NCI-H2171 (cell line): ENCODE measurements around the gene TGM6.

Experiments used
- DNase-seq: peaks from one replicate; lab custom pipeline; 2025; lab: John Stamatoyannopoulos, UW

Gene TGM6

DNA sequence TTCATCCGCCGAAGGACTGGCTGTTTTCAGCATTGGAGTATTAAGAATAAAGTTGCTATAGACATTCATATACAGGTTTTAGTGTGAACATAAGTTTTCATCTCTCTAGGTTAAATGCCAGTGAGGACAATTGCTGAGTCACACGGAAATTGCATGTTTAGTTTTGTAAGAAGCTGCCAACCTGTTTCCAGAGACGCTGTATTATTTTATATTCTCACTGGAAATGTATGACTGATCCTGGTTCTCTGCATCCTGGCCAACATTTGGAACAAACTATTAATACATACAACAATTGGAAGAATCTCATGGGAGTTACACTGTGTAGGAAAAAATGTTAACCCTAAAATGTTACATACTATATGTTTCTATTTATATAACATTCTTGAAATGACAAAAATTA, 16.7 kb upstream of the TGM6 start:
- no peak for DNase-seq

DNA sequence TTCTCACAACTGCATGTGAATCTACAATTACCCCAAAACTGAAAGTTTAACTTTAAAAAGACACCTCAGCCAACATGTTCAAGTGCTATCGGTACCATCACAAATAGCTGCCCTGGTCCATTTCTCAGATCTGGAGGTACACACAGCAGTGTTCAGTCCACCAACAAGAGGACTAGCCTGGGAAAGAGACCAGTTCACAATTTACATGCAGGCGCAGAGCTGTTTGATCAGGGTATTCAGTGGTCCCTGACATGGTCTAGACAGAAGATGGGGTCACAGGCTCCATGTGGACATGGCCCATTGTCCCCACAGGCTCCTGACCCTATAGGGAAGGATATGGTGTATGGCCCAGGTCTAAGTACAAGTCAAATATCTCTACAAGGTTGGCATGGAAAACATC, 15.6 kb upstream of the TGM6 start:
- no peak for DNase-seq

- no peak for DNase-seq
Measured at GRCh38 chr20:2365666-2366065, 15.0 kb upstream of the TGM6 start.

DNA sequence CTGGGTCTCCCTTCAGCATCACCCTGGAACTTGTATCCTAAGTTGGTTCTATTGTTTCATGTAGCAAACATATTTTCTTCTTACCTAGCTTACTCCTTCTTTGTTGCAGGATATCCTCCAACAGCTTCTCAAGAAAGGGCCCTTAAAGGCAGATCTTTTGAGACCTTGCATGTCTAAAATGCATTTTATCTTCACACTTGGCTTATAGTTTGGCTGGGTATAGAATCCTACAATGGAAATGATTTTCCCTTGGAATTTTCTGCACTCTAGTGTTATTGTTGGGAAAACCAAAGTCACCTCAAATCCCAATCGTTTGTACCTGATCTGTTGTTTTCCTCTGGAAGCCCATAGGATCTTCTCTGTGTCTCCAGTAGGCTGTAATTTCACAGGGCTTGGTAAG, 12.1 kb upstream of the TGM6 start:
- DNase-seq: no peak

DNA sequence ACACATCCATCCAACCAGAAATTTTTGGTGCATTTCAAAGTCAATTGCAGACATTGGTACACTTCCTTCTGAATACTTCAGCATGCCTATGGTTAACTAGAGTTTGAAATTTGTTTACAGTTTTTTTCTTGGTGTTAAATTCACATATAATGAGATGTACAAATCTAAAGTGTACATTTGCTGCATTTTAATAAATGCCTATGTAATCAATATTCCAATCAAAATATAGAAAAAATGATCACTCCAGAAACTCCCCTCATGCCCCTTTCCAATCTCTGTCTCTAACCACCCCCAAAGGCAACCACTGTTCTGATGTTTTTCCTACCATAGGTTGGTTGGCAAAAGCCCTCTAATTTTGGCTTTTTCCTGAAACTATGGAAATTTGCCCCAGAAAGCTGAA, 7.6 kb upstream of the TGM6 start:
- DNase-seq: no peak

- no peak for DNase-seq
Measured at GRCh38 chr20:2374346-2375125, 6.2 kb upstream of the TGM6 start.

DNA sequence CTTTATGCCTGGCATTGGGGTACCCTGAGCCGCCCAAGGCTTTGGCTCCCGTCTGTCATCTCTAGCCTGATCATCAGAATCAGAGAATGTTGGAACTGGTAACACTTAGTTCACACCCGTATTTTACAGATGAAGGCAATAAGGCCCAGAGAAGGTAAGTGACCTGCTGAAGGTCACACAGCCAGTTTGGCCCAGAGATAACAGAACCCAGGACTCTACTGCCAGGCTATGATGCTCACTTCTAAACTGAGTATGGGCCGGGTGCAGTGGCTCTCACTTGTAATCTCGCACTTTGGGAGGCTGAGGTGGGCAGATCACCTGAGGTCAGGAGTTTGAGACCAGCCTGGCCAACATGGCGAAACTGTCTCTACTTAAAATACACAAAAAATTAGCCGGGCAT, 1.8 kb upstream of the TGM6 start:
- no peak for DNase-seq

DNA sequence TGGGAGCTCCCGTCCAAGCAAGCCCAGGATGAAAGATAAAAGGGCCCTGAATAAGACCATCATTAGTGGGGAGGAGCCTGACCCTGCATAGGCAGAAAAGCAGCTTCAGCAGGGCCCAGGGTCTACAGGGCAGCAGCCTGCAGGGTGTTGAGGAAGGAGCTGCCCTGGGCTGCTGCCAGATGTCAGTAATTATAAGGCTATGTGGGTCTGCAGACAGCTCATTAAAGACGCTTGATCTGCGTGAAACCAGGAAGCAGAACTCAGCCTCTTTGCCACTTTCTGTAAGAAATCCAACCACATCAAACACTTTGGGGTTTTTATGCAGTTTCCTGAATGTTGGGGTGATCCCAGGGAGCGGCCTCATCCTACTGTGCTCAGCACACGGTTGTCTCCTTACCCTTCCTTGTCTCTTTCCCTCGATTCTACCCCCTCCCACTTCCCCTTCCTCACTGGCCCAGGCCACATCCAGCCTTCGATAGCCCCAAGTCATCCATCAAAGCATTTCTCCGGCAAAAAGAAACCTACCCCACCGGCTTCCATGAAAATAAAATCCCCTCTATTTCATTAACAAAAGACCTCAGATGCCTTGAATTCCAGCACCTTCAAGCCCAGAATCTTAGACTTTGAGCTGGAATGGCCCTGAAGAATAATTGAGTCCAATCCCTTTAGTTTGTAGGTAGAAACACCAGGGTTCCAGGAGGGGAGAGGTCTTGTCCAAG, 1.0 kb upstream of the TGM6 start:
- DNase-seq: no peak

DNA sequence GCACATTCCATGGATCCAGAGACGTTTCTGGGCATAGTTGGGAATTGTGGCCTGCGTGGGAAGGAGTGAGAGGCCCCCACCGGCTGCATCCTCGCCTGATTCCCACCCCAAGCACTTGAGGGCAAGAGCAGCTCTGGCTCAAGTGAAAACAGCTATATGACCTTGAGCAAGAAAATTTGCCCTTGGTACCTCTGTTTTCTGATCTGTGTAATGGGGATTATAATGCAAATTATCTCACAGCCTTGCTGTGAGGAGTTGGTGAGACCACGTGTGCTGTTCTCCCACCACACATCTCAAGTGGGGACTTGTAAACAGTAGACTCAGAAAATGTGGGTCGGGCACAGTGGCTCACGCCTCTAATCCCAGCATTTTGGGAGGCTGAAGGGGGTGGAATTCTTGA, 602 bp downstream of the TGM6 start:
- DNase-seq: no peak

- DNase-seq: no peak
Measured at GRCh38 chr20:2382833-2383232, 2.1 kb downstream of the TGM6 start.

DNA sequence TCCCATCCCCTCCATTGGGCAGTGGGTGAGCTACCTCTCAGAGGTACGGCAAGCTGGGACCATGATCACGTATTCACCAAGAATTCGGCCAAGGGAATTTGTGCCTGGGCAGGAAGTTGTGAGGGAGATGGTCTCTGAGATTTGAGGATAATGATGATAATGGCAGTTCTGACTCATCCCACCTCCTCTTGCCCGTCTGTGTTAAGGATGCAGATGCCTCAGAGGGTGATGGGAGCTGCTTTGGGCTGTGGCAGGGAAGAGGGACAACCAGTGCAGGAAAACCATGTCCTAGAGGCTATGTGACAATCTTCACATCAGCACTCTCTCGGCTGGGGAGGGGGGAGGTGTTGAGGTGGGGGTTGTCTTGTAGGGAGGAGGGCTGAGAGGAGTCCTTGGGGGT, 4.3 kb downstream of the TGM6 start:
- DNase-seq: no peak

DNA sequence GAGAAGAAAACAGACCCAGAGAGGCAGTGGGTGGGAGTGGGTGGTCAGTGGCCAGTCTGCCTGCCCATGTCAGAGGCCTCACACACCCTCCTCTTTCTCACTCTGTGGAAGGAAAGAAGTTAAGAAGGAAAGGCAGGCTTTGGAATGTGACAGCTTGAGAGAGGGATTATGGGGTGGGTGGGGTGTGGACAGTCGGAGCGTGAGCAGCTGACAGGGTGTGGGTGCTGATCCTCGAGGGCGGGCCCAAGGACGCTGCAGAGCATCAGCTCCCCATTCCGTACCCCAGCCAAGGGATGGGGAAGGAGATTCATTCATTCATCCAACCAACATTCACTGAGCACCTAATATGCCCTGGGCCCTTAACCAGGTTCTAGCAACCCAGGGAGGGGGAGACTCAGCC, 4.8 kb downstream of the TGM6 start:
- DNase-seq: no peak

- DNase-seq: no peak
Measured at GRCh38 chr20:2386516-2387179, 5.9 kb downstream of the TGM6 start.

GRCh38 chr20:2387180-2387577, 6.5 kb downstream of the TGM6 start:
- peak; percentile 53 for DNase-seq

DNA sequence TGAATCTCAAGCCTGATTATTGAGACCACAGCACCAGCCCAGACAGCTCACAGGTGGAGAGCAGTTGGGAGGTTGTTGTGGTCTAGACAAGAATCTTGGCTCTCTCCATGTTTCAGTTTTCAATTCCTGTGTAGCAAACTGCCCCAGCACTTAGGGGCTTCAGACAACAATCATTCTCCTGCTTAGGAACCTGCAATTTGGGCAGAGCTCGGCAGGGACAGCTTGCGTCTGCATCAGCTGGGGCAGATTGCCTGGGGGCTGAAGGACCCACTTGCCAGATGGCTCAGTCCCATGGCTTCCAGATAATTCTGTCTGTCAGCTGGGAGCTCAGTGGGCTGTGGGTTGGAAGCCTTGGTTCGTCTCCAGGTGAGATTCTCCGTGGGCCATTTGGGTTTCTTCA, 6.9 kb downstream of the TGM6 start:
- DNase-seq: peak; percentile 26

DNA sequence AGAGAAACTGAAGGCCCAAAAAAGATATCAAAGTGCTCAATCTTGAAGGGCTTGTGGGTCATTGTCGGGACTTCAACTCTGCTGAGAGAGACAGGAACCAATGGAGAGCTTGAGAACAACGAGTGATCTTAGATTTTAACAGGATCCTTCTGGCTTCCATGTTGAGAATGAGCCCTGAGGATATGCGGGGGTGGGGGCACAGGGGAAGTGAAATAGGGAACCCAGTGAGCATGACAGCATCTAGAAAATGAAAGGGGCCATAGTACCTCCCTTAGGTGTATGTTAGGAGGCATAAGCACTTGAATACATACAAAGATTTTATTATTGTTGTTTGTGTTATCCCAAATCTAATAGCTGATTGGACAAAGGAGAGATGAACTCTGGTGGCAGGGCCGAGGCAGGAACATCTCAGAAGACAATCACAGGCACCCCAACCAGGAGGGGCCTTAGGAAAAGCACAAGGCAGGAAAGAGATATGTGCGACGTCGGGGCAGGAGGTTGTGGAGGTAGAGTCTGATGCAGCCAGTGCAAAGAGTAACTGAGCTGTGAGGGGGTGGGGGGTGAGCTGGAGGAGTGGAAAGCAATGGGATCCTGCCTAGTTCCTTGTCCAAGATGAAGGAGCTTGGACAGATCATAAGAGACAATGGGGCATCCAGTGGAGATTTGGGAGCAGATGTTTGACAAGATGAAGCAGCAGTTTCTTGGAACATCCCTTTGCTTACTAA, 10.4 kb downstream of the TGM6 start:
- no peak for DNase-seq

DNA sequence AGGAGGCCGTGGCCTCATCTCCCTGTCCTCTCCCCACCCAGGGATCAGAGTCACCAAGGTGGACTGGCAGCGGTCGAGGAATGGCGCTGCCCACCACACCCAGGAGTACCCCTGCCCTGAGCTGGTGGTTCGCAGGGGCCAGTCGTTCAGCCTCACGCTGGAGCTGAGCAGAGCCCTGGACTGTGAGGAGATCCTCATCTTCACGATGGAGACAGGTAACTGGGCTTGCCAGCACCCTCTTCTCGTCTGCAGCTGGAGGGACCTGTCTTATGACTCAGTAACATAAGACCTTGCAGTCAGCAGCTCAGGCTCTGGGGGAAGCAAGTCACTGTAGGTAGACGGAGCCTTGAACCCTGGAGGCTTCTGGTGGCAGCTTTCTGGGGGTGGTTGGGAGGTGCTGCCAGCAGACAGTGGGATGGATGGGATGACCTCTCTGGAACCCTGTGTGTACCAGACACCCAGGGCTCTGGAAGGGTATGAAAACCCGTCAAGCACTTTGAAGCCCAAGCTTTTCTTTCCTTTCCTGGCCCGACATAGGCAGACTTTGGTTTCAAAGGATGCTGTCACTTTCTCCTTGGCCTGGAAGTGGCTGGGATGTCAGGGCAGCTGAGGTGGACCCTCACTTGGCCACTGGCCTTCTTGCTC, 13.8 kb downstream of the TGM6 start:
- no peak for DNase-seq

- no peak for DNase-seq
Measured at GRCh38 chr20:2395136-2395535, 14.4 kb downstream of the TGM6 start.

DNA sequence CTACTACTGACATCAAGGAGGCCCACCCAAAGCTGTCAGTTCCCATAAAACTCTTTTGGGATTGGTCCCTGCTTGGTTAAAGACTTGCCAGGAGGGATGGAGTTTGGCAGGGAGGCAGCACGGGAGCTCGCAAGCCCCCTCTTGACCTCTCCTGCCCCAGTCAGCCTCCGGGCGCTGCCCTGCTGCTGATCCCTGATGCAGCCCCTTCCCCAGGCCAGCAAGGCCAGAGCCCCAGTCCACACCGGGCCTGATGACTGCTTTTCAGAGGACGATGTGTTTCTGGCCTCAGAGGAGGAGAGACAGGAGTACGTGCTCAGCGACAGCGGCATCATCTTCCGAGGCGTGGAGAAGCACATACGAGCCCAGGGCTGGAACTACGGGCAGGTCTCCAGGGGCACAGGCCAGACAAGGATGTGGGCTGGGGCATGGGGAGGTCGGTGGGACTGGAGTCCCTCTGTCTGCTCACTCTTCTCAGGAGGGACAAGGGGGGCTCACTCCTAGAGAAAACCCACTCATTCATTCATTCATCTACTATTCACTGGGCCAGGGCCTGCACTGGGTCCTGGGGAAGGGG, 15.6 kb downstream of the TGM6 start:
- no peak for DNase-seq

GRCh38 chr20:2397091-2397490, 16.4 kb downstream of the TGM6 start:
- no peak for DNase-seq

- DNase-seq: no peak
Measured at GRCh38 chr20:2397595-2398145, 17.0 kb downstream of the TGM6 start.
